GM23338 (cell line): ENCODE measurements around the gene FBXW8. TPM values are rescaled to one million over a fixed set of nuclear protein-coding genes. Genes with fewer than 3 reads are reported as not detected.

ENCODE experiments used
- ATAC-seq: fragments of 200-7000 bp; cut with Tn5 transposase; 3 replicates; pipeline ENCODE4 v1.9.1; 2020
- DNase-seq: peaks from one replicate; pipeline ENCODE4 v3.0.0-alpha.2; 2015; ENCODE audit warnings: low spot score
- H2AFZ ChIP-seq: fragments of 200-600 bp; sonication (generic); 2 replicates; pipeline ENCODE4 v1.8.0; 2016; ENCODE audit warnings: antibody characterized with exemption, mild to moderate bottlenecking, moderate library complexity
- H3F3A ChIP-seq: fragments of 200-600 bp; sonication (generic); replicated peaks from 2 replicates; pipeline ENCODE4 v1.8.0; 2017; ENCODE audit warnings: antibody characterized with exemption, mixed run types, low read depth
- H3K27ac ChIP-seq: fragments of 200-600 bp; sonication (generic); 2 replicates; pipeline ENCODE4 v1.6.1; 2016; ENCODE audit warnings: low read depth
- H3K27me3 ChIP-seq: fragments of 200-600 bp; sonication (generic); 2 replicates; pipeline ENCODE4 v1.8.0; 2016; ENCODE audit warnings: mild to moderate bottlenecking, mixed run types, moderate library complexity; ENCODE audit not compliant: insufficient read depth
- H3K36me3 ChIP-seq: fragments of 200-600 bp; sonication (generic); 2 replicates; pipeline ENCODE4 v1.8.0; 2016; ENCODE audit warnings: mild to moderate bottlenecking; ENCODE audit not compliant: insufficient read depth
- H3K4me1 ChIP-seq: fragments of 200-600 bp; sonication (generic); 2 replicates; pipeline ENCODE4 v1.8.0; 2016; ENCODE audit warnings: mild to moderate bottlenecking, moderate library complexity; ENCODE audit not compliant: insufficient read depth
- H3K4me2 ChIP-seq: fragments of 200-600 bp; sonication (generic); 2 replicates; pipeline ENCODE4 v1.7.1; 2017; ENCODE audit warnings: mixed run types
- H3K4me3 ChIP-seq: fragments of 200-600 bp; sonication (generic); 2 replicates; pipeline ENCODE4 v1.6.1; 2016; ENCODE audit warnings: mixed run types
- H3K79me2 ChIP-seq: fragments of 200-600 bp; sonication (generic); replicated peaks from 2 replicates; pipeline ENCODE4 v1.8.0; 2017; ENCODE audit warnings: mild to moderate bottlenecking; ENCODE audit not compliant: insufficient read depth
- H3K9me2 ChIP-seq: fragments of 200-600 bp; sonication (generic); 2 replicates; pipeline ENCODE4 v1.8.0; 2017; ENCODE audit not compliant: insufficient read depth
- H4K20me1 ChIP-seq: fragments of 200-600 bp; sonication (generic); replicated peaks from 2 replicates; pipeline ENCODE4 v1.8.0; 2017; ENCODE audit warnings: mild to moderate bottlenecking; ENCODE audit not compliant: insufficient read depth
- H3K27ac Mint-ChIP-seq: 2 replicates; pipeline ENCODE4 v1.8.0; 2020; ENCODE audit warnings: inconsistent platforms, mild to moderate bottlenecking, moderate library complexity, mixed read lengths
- H3K27me3 Mint-ChIP-seq: 3 replicates; pipeline ENCODE4 v1.8.0; 2022; ENCODE audit warnings: low read depth, mild to moderate bottlenecking, moderate library complexity, mixed read lengths, inconsistent platforms; ENCODE audit not compliant: insufficient read depth, poor library complexity
- H3K36me3 Mint-ChIP-seq: 3 replicates; pipeline ENCODE4 v1.8.0; 2021; ENCODE audit warnings: low read depth, mild to moderate bottlenecking, inconsistent platforms, moderate library complexity, mixed read lengths
- H3K4me1 Mint-ChIP-seq: 3 replicates; pipeline ENCODE4 v1.8.0; 2020; ENCODE audit warnings: mild to moderate bottlenecking, inconsistent platforms, mixed read lengths
- H3K4me3 Mint-ChIP-seq: 3 replicates; pipeline ENCODE4 v1.8.0; 2021; ENCODE audit warnings: moderate library complexity, mild to moderate bottlenecking, inconsistent platforms, mixed read lengths
- H3K9me3 Mint-ChIP-seq: 3 replicates; pipeline ENCODE4 v1.8.0; 2020; ENCODE audit warnings: moderate library complexity, mild to moderate bottlenecking, inconsistent platforms, mixed read lengths
- CREB1 ChIP-seq: fragments of 250-450 bp; sonication (Bioruptor Pico); IDR thresholded peaks from 2 replicates; pipeline ENCODE4 v1.5.0; 2020; ENCODE audit warnings: low read depth, mild to moderate bottlenecking, moderate library complexity
- CTCF ChIP-seq, 2 experiments: fragments of 200-600 bp in 1 of 2; sonication (generic) in 1 of 2; conservative IDR thresholded peaks; 2 replicates each; pipeline versions ENCODE4 v1.5.1 to v1.6.1; 2016 to 2017; ENCODE audit warnings: antibody characterized with exemption in 2 of 2, low read depth in 2 of 2, mild to moderate bottlenecking in 2 of 2, moderate library complexity in 1 of 2
- ETS1 ChIP-seq: IDR thresholded peaks from 2 replicates; pipeline ENCODE4 v1.6.1; 2016; ENCODE audit warnings: antibody characterized with exemption
- EZH2 ChIP-seq: fragments of 200-600 bp; sonication (generic); IDR thresholded peaks from one replicate; pipeline ENCODE4 v1.8.0; 2017; ENCODE audit warnings: antibody characterized with exemption, mild to moderate bottlenecking, low read depth; ENCODE audit not compliant: unreplicated experiment
- EZH2phosphoT487 ChIP-seq: fragments of 200-600 bp; sonication (generic); IDR thresholded peaks from one replicate; pipeline ENCODE4 v1.8.1; 2018; ENCODE audit warnings: antibody characterized with exemption; ENCODE audit not compliant: unreplicated experiment
- JUNB ChIP-seq: IDR thresholded peaks from one replicate; pipeline ENCODE4 v1.6.1; 2016; ENCODE audit warnings: antibody characterized with exemption; ENCODE audit not compliant: unreplicated experiment
- NANOG ChIP-seq: IDR thresholded peaks from 2 replicates; pipeline ENCODE4 v1.6.1; 2016; ENCODE audit warnings: antibody characterized with exemption, borderline replicate concordance
- POLR2AphosphoS5 ChIP-seq: IDR thresholded peaks from 2 replicates; pipeline ENCODE4 v1.6.1; 2016; ENCODE audit warnings: antibody characterized with exemption, low read depth
- REST ChIP-seq: IDR thresholded peaks from one replicate; pipeline ENCODE4 v1.6.1; 2018; ENCODE audit warnings: antibody characterized with exemption; ENCODE audit not compliant: unreplicated experiment
- STAT1 ChIP-seq: IDR thresholded peaks from one replicate; pipeline ENCODE4 v1.6.1; 2016; ENCODE audit warnings: antibody characterized with exemption; ENCODE audit not compliant: unreplicated experiment
- ZNF114 ChIP-seq: fragments of 250-450 bp; sonication (Bioruptor Pico); IDR thresholded peaks from 2 replicates; pipeline ENCODE4 v1.5.0; 2020; ENCODE audit warnings: mild to moderate bottlenecking, moderate library complexity
- ZNF331 ChIP-seq: fragments of 250-450 bp; sonication (Bioruptor Pico); IDR thresholded peaks from 2 replicates; pipeline ENCODE4 v1.5.0; 2020; ENCODE audit warnings: low read depth, mild to moderate bottlenecking, moderate library complexity
- polyA plus RNA-seq: library from polyadenylated mRNA; unstranded; fragments of >200 nt; fragmentation: Nextera tagmentation; extraction: Ambion mirVana; gene quantifications from 2 replicates; pipeline ENCODE4 v1.2.1, GENCODE V29; 2016
- total RNA-seq: library from RNA; depleted of rRNA; stranded (reverse); fragments of >200 nt; shearing (Covaris generic); gene quantifications from 2 replicates; pipeline ENCODE4 v1.2.3, GENCODE V29; 2014

The FBXW8 gene
- total and polyA plus RNA-seq, 2 experiments from 2014 or later = 4.6 to 13.9 TPM

GRCh38 chr12:116996621-116997020, 85.9 kb downstream of the FBXW8 start:
- Mint-ChIP-seq H3K9me3 (no peaks in the 10 kb centered on the region), H3K4me1 (peaks cover 21% of the 10 kb centered on the region; the same call in 2 of the 3 replicates), H3K27ac (no peak overlapping the region), H3K36me3 (no peaks in the 10 kb centered on the region), H3K27me3 (peaks cover 3% of the 10 kb centered on the region), H3K4me3 (no peak overlapping the region)
- Histone ChIP-seq H3K9me2 (no peaks in the 10 kb centered on the region), H3K4me3 (no peak overlapping the region), H4K20me1 (no peaks in the 10 kb centered on the region), H3K36me3 (no peaks in the 10 kb centered on the region), H3K4me2 (no peak overlapping the region), H3K27me3 (no peaks in the 10 kb centered on the region), H3F3A (no peaks in the 10 kb centered on the region), H3K4me1 (peaks cover 7% of the 10 kb centered on the region; the same call in 1 of the 2 replicates), H3K79me2 (no peaks in the 10 kb centered on the region), H2AFZ (no peak overlapping the region), H3K27ac (no peak overlapping the region)
- no peak for ATAC-seq
- TF ChIP-seq CREB1 (CRISPR knock-in tag) (no peak), POLR2AphosphoS5 (no peak), ZNF331 (CRISPR knock-in tag) (no peak), JUNB (no peak), STAT1 (no peak), CTCF (conservative IDR thresholded peaks at IDR 0.05; ENCODE audit: low read depth in 2 of 2) (no peak)
- DNase-seq = no peak

- DNase-seq (no peak), ATAC-seq (no peak)
- H3K4me1 Mint-ChIP-seq = peaks cover 32% of the 10 kb centered on the region
- Histone ChIP-seq H3K4me2 (no peak overlapping the region), H2AFZ (no peak overlapping the region), H3K4me1 (peaks cover 7% of the 10 kb centered on the region; the same call in 1 of the 2 replicates), H3K4me3 (no peak overlapping the region), H3K9me2 (no peaks in the 10 kb centered on the region), H3K27me3 (no peaks in the 10 kb centered on the region), H3K36me3 (no peaks in the 10 kb centered on the region), H4K20me1 (no peaks in the 10 kb centered on the region), H3F3A (no peaks in the 10 kb centered on the region), H3K27ac (no peak overlapping the region), H3K79me2 (no peaks in the 10 kb centered on the region)
- no peaks in the 10 kb centered on the region for H3K9me3 Mint-ChIP-seq
- H3K36me3 Mint-ChIP-seq = no peaks in the 10 kb centered on the region; the same call in 2 of the 3 replicates
- H3K4me3 Mint-ChIP-seq = no peak overlapping the region
- no peak overlapping the region for H3K27ac Mint-ChIP-seq
- peaks cover 8% of the 10 kb centered on the region for H3K27me3 Mint-ChIP-seq
- TF ChIP-seq REST = no peak
- TF ChIP-seq CTCF (conservative IDR thresholded peaks at IDR 0.05; ENCODE audit: low read depth in 2 of 2) = no peak
- TF ChIP-seq CREB1 (CRISPR knock-in tag) = no peak
- TF ChIP-seq STAT1 = no peak
- no peak for TF ChIP-seq ZNF114 (CRISPR knock-in tag)
- no peak for TF ChIP-seq NANOG
- TF ChIP-seq EZH2phosphoT487 = no peak
- TF ChIP-seq EZH2 = no peak
- no peak for TF ChIP-seq ETS1
- TF ChIP-seq JUNB = no peak
- TF ChIP-seq ZNF331 (CRISPR knock-in tag) = no peak
- no peak for TF ChIP-seq POLR2AphosphoS5
Observed at GRCh38 chr12:116999066-116999465, 88.3 kb downstream of the FBXW8 start.
